Upper lobe of right lung (tissue), 1 donor: ENCODE results near the gene BAHCC1. TPM values are rescaled to one million over a fixed set of nuclear protein-coding genes. Genes with fewer than 3 reads are reported as not detected.
A peak's percentile ranks its signal among the peaks of the same experiment; 100 is the strongest.

Experiments
- ATAC-seq: fragments of 200-7000 bp; cut with Tn5 transposase; one replicate; pipeline ENCODE4 v1.9.1; 2020; ENCODE audit warnings: mild to moderate bottlenecking, moderate library complexity
- DNase-seq: peaks from one replicate; pipeline ENCODE4 v3.0.0-alpha.2; 2020
- H3K27ac ChIP-seq: fragments of 200-600 bp; one replicate; pipeline ENCODE4 v1.8.0; 2022
- H3K27me3 ChIP-seq: fragments of 200-600 bp; one replicate; pipeline ENCODE4 v1.8.0; 2022; ENCODE audit warnings: mild to moderate bottlenecking
- H3K36me3 ChIP-seq: fragments of 200-600 bp; one replicate; pipeline ENCODE4 v1.8.0; 2022
- H3K4me1 ChIP-seq: fragments of 200-600 bp; one replicate; pipeline ENCODE4 v1.8.0; 2022
- H3K4me3 ChIP-seq: fragments of 200-600 bp; one replicate; pipeline ENCODE4 v1.8.0; 2022; ENCODE audit warnings: mild to moderate bottlenecking
- H3K9me3 ChIP-seq: fragments of 200-600 bp; one replicate; pipeline ENCODE4 v1.8.0; 2022
- intact Hi-C: fragments of 100-400 bp; cut with DNase I; formaldehyde crosslinking; loops from one replicate; pipeline ENCODE4 v1.11.0; 2022
- total RNA-seq: library from RNA; stranded (reverse); fragmentation: NEBNext Ultra II Directional; extraction: Animal tissue kit (Norgen Biotek cat#: 25700); gene quantifications from one replicate; pipeline ENCODE4 v1.2.1, GENCODE V29; 2021
- TF ChIP-seq, protein P1 (sequence below): fragments of 200-600 bp; IDR thresholded peaks from one replicate; pipeline ENCODE4 v1.8.0; 2022; ENCODE audit warnings: antibody characterized with exemption
- donor health status: DM: no; HTN: yes; CAD: no; lungs with severe emphysema.

BAHCC1 gene
- total RNA-seq, 1 donor from 2014 or later: 23.3 TPM

DNA sequence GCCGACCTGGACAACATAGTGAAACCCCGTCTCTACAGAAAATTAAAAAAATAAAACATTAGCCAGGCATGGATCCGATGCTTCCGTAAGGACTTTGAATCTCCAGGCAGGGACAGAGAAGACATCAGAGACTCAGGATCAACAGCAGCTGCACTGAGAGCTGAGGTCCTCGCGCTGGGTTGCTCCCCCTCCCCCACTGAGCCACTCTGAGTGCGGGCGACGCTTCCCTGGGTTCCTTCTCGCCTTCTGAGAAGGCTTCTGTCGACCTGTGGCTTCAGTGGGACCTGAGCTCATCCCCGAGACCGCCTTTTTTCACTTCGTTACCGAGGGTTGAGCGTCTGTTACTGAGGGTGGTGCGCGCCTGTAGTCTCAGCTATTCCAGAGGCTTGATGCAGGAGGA lies 96.9 kb downstream of the BAHCC1 start:
- no peak for ATAC-seq
- TF ChIP-seq, protein P1, sequence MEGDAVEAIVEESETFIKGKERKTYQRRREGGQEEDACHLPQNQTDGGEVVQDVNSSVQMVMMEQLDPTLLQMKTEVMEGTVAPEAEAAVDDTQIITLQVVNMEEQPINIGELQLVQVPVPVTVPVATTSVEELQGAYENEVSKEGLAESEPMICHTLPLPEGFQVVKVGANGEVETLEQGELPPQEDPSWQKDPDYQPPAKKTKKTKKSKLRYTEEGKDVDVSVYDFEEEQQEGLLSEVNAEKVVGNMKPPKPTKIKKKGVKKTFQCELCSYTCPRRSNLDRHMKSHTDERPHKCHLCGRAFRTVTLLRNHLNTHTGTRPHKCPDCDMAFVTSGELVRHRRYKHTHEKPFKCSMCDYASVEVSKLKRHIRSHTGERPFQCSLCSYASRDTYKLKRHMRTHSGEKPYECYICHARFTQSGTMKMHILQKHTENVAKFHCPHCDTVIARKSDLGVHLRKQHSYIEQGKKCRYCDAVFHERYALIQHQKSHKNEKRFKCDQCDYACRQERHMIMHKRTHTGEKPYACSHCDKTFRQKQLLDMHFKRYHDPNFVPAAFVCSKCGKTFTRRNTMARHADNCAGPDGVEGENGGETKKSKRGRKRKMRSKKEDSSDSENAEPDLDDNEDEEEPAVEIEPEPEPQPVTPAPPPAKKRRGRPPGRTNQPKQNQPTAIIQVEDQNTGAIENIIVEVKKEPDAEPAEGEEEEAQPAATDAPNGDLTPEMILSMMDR: no peak
- intact Hi-C loops: no loop called here

DNA sequence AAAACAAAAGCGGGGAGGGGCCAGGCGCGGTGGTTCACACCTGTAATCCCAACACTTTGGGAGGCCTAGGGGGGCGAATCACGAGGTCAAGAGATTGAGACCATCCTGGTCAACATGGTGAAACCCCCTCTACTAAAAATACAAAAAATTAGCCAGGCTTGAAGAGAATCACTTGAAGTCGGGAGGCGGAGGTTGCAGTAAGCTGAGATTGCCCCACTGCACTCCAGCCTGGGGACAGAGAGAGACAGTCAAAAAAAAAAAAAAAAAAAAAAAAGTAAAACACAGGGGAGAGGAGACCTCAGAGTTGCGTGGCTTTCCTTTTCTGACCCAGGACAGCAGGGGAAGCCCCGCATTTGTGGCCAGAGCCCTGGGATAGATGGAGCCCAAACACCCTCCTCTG lies 97.4 kb downstream of the BAHCC1 start:
- ATAC-seq: no peak
- no peak overlapping the region for H3K27ac ChIP-seq
- H3K4me3 ChIP-seq: no peak overlapping the region
- H3K27me3 ChIP-seq: no peaks in the 10 kb centered on the region
- TF ChIP-seq, protein P1: no peak
- H3K4me1 ChIP-seq: peaks cover 7% of the 10 kb centered on the region
- no peaks in the 10 kb centered on the region for H3K36me3 ChIP-seq
- no peaks in the 10 kb centered on the region for H3K9me3 ChIP-seq
- no peak for DNase-seq
- intact Hi-C loops: no loop called here

More for the DNA sequence above, 96.9 kb downstream of the BAHCC1 start:
- no peaks in the 10 kb centered on the region for H3K27me3 ChIP-seq
- no peak overlapping the region for H3K27ac ChIP-seq
- DNase-seq: no peak
- peaks cover 7% of the 10 kb centered on the region for H3K4me1 ChIP-seq
- no peaks in the 10 kb centered on the region for H3K9me3 ChIP-seq
- no peaks in the 10 kb centered on the region for H3K36me3 ChIP-seq
- no peak overlapping the region for H3K4me3 ChIP-seq

DNA sequence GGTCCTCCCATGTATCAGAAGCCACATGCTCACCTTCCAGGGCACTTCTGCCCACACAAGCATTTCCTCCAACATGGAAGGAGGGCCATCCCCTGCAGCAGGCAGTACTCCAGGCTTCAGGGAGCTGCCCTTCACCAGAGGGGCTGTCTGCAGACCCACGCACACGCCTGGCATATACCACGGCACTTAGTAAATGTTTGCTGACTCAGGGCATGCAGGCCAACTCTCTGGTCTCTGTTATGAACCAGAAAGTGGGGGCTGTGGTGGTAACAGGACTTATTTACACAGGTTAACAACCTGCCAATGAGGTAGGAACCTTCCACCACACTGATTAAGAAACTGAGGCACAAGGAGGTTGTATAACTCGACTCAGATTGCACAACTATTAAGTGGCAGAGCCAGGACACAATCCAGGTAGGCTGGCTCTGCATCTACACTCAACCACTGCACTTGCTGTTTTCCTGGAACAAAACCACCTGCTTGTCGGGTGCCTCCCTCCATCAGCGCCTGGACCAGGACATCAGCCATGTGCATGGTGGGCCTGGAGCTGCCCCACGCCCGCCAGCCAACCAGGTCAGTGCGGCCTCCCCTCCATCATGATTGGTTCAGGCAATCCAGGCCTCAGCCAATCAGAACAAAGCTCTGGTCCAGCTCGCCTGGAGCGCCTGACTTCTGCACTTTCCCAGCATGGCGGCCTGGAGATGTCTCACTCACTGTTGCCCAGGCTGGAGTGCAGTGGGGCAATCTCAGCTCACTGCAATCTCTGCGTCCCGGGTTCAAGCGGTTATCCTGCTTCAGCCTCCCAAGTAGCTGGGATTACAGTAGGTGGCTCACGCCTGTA lies 98.2 kb downstream of the BAHCC1 start:
- DNase-seq (no peak), ATAC-seq (peak; percentile 46)
- H3K9me3 ChIP-seq: no peaks in the 10 kb centered on the region
- H3K27ac ChIP-seq: no peak overlapping the region
- H3K4me3 ChIP-seq: no peak overlapping the region
- no peaks in the 10 kb centered on the region for H3K27me3 ChIP-seq
- peaks cover 5% of the 10 kb centered on the region for H3K4me1 ChIP-seq
- TF ChIP-seq, protein P1: no peak
- intact Hi-C loops: no loop called here
- no peaks in the 10 kb centered on the region for H3K36me3 ChIP-seq

GRCh38 chr17:81494626-81495377 lies 99.5 kb downstream of the BAHCC1 start:
- DNase-seq (no peak), ATAC-seq (no peak)
- Histone ChIP-seq H3K9me3 (no peaks in the 10 kb centered on the region), H3K27ac (no peak overlapping the region), H3K36me3 (no peaks in the 10 kb centered on the region), H3K4me3 (no peak overlapping the region), H3K4me1 (peaks cover 7% of the 10 kb centered on the region), H3K27me3 (no peaks in the 10 kb centered on the region)
- TF ChIP-seq, protein P1: no peak
- intact Hi-C loops: no loop called here

- Histone ChIP-seq H3K9me3 (no peaks in the 10 kb centered on the region), H3K27ac (no peak overlapping the region), H3K4me3 (no peak overlapping the region), H3K4me1 (peaks cover 8% of the 10 kb centered on the region), H3K36me3 (no peaks in the 10 kb centered on the region), H3K27me3 (no peaks in the 10 kb centered on the region)
- DNase-seq (no peak), ATAC-seq (peak; percentile 13)
- intact Hi-C loops: no loop called here
- TF ChIP-seq, protein P1: no peak
These were observed 103.8 kb downstream of the BAHCC1 start for GRCh38 chr17:81498953-81499600.
